ENCODE results near the gene MBNL2. TPM values are rescaled to one million over a fixed set of nuclear protein-coding genes. Genes with fewer than 3 reads are reported as not detected.

The MBNL2 gene
- total and polyA plus RNA-seq, 2 of the 13 experiments (the other 11 are each of a cell fraction or from before 2014, with no cell fraction given), result 30.8 to 59.0 TPM

DNA sequence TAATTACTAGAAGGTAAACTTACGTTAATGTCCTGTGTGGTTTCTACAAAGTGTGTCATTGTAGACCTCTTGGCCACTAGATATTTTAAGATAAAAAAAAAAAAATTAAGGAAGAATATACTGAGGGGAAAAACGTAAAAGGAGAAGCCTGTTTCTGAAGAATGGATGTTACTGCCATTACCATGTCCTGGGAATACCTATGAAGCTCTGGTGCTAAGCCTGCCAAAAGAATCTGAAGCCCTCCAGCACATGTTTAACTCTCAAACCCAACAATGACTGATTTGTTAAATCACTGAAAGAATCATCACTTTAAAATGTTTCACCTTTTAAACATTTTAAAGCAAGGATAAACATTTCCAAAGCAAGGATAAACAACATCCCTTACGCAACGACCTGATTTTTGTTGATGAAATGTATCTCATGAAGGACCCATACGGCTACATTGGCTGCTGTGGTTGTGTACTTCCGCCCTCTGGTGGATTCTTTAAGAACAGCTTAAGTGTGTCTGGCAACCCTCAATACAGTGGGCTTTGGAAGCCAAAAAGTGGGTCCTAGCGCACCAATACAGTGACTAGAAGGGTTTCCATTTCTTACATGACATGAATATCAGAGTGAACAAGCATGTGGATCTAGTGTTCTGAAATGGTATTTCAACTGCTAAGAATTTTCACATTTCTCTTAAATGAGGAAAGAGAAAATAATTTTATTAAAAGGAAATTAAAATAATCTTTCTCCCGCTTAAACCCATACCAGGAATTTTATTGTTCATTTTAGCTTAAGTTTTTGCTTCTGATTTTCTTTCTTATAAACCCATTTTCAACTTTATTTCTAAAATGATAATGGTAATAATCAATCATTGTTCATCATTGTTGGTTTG lies 137.3 kb downstream of the MBNL2 start (continued):
- TF ChIP-seq, protein P1, sequence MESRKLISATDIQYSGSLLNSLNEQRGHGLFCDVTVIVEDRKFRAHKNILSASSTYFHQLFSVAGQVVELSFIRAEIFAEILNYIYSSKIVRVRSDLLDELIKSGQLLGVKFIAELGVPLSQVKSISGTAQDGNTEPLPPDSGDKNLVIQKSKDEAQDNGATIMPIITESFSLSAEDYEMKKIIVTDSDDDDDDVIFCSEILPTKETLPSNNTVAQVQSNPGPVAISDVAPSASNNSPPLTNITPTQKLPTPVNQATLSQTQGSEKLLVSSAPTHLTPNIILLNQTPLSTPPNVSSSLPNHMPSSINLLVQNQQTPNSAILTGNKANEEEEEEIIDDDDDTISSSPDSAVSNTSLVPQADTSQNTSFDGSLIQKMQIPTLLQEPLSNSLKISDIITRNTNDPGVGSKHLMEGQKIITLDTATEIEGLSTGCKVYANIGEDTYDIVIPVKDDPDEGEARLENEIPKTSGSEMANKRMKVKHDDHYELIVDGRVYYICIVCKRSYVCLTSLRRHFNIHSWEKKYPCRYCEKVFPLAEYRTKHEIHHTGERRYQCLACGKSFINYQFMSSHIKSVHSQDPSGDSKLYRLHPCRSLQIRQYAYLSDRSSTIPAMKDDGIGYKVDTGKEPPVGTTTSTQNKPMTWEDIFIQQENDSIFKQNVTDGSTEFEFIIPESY (CRISPR knock-in tag; IDR thresholded peaks at IDR 0.05), result peak; percentile 47; the same call in 1 of the 2 replicates
- TF ChIP-seq ZNF460 (CRISPR knock-in tag; IDR thresholded peaks at IDR 0.05; ENCODE audit: borderline replicate concordance) (no peak), ZNF605 (CRISPR knock-in tag; IDR thresholded peaks at IDR 0.05) (no peak), TCF12 (IDR thresholded peaks at IDR 0.05) (no peak), TCF12 (CRISPR knock-in tag; IDR thresholded peaks at IDR 0.05) (no peak), GZF1 (CRISPR knock-in tag; IDR thresholded peaks at IDR 0.05) (no peak), NRL (CRISPR knock-in tag; IDR thresholded peaks at IDR 0.05; ENCODE audit: borderline replicate concordance) (no peak), ZFP36L2 (CRISPR knock-in tag; IDR thresholded peaks at IDR 0.05) (no peak), ZNF496 (CRISPR knock-in tag; IDR thresholded peaks at IDR 0.05; ENCODE audit: insufficient replicate concordance) (no peak), TAF15 (IDR thresholded peaks at IDR 0.05; ENCODE audit: low read depth, low read length, poor library complexity, severe bottlenecking) (no peak), FOXJ3 (CRISPR knock-in tag; IDR thresholded peaks at IDR 0.05; ENCODE audit: borderline replicate concordance) (0 out of 2 replicates have a peak, but pooled peaks have one; percentile 27), ZFP36L1 (CRISPR knock-in tag; IDR thresholded peaks at IDR 0.05) (no peak), POLR2G (IDR thresholded peaks at IDR 0.05; ENCODE audit: low read depth, low read length) (no peak), FOXP1 (IDR thresholded peaks at IDR 0.05) (no peak), FOXP1 (CRISPR knock-in tag; IDR thresholded peaks at IDR 0.05) (peak; percentile 28; the same call in 1 of the 2 replicates), ZNF337 (CRISPR knock-in tag; IDR thresholded peaks at IDR 0.05; ENCODE audit: borderline replicate concordance, low read depth) (no peak), NCOA5 (CRISPR knock-in tag; IDR thresholded peaks at IDR 0.05) (no peak), STAG1 (CRISPR knock-in tag; IDR thresholded peaks at IDR 0.05) (peak; percentile 93), NFYC (CRISPR knock-in tag; IDR thresholded peaks at IDR 0.05) (no peak)
- TF ChIP-seq, protein P2, sequence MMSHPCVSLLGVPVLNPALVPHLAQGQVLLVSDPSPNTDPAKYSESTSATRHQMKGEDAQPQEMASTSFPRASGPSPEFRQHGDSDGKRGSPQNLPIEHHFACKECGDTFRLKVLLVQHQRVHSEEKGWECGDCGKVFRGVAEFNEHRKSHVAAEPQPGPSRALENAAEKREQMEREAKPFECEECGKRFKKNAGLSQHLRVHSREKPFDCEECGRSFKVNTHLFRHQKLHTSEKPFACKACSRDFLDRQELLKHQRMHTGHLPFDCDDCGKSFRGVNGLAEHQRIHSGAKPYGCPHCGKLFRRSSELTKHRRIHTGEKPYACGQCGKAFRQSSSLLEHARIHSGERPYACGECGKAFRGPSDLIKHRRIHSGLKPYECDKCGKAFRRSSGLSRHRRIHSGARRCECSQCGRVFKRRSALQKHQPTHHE (CRISPR knock-in tag; IDR thresholded peaks at IDR 0.05; ENCODE audit: borderline replicate concordance), result no peak
- TF ChIP-seq, protein P3, sequence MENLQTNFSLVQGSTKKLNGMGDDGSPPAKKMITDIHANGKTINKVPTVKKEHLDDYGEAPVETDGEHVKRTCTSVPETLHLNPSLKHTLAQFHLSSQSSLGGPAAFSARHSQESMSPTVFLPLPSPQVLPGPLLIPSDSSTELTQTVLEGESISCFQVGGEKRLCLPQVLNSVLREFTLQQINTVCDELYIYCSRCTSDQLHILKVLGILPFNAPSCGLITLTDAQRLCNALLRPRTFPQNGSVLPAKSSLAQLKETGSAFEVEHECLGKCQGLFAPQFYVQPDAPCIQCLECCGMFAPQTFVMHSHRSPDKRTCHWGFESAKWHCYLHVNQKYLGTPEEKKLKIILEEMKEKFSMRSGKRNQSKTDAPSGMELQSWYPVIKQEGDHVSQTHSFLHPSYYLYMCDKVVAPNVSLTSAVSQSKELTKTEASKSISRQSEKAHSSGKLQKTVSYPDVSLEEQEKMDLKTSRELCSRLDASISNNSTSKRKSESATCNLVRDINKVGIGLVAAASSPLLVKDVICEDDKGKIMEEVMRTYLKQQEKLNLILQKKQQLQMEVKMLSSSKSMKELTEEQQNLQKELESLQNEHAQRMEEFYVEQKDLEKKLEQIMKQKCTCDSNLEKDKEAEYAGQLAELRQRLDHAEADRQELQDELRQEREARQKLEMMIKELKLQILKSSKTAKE (CRISPR knock-in tag; IDR thresholded peaks at IDR 0.05; ENCODE audit: borderline replicate concordance), result no peak
- TF ChIP-seq, protein P4, sequence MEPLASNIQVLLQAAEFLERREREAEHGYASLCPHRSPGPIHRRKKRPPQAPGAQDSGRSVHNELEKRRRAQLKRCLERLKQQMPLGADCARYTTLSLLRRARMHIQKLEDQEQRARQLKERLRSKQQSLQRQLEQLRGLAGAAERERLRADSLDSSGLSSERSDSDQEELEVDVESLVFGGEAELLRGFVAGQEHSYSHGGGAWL (CRISPR knock-in tag; IDR thresholded peaks at IDR 0.05), result no peak
- TF ChIP-seq, protein P5, sequence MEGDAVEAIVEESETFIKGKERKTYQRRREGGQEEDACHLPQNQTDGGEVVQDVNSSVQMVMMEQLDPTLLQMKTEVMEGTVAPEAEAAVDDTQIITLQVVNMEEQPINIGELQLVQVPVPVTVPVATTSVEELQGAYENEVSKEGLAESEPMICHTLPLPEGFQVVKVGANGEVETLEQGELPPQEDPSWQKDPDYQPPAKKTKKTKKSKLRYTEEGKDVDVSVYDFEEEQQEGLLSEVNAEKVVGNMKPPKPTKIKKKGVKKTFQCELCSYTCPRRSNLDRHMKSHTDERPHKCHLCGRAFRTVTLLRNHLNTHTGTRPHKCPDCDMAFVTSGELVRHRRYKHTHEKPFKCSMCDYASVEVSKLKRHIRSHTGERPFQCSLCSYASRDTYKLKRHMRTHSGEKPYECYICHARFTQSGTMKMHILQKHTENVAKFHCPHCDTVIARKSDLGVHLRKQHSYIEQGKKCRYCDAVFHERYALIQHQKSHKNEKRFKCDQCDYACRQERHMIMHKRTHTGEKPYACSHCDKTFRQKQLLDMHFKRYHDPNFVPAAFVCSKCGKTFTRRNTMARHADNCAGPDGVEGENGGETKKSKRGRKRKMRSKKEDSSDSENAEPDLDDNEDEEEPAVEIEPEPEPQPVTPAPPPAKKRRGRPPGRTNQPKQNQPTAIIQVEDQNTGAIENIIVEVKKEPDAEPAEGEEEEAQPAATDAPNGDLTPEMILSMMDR (CRISPR knock-in tag; IDR thresholded peaks at IDR 0.05), result peak; percentile 84
